CD8-positive, alpha-beta memory T cell (primary cell): ENCODE data around the gene MEGF6. TPM values are rescaled to one million over a fixed set of nuclear protein-coding genes. Genes with fewer than 3 reads are reported as not detected.

ENCODE experiments used
- CTCF ChIA-PET: fragments of 350-600 bp; sonication (Branson Sonifier 250); formaldehyde crosslinking; loops from one replicate; lab custom pipeline; 2021; ENCODE audit warnings: antibody characterized with exemption; lab: Charles Lee
- POLR2A ChIA-PET: fragments of 350-600 bp; sonication (Branson Sonifier 250); formaldehyde crosslinking; loops from one replicate; lab custom pipeline; 2021; ENCODE audit warnings: antibody characterized with exemption; lab: Charles Lee
- DNase-seq, 5 donors: peaks; one replicate each; pipeline versions ENCODE4 v3.0.0 to v3.0.0-alpha.2; 2020 to 2022; ENCODE audit warnings: mixed read lengths in 1 of 5
- H3K27ac ChIP-seq: one replicate; pipeline ENCODE4 v1.7.0; 2013; ENCODE audit warnings: low read depth, mild to moderate bottlenecking, low read length, moderate library complexity
- H3K27me3 ChIP-seq: 2 replicates; pipeline ENCODE4 v1.7.0; 2013; ENCODE audit warnings: low read length, mild to moderate bottlenecking; ENCODE audit not compliant: insufficient read depth, poor library complexity, severe bottlenecking
- H3K36me3 ChIP-seq: 2 replicates; pipeline ENCODE4 v1.7.0; 2013; ENCODE audit warnings: mild to moderate bottlenecking, low read length, moderate library complexity; ENCODE audit not compliant: insufficient read depth
- H3K4me1 ChIP-seq: 2 replicates; pipeline ENCODE4 v1.7.0; 2013; ENCODE audit warnings: mild to moderate bottlenecking, low read length, moderate library complexity; ENCODE audit not compliant: insufficient read depth
- H3K4me3 ChIP-seq: 2 replicates; pipeline ENCODE4 v1.7.0; 2013; ENCODE audit warnings: mild to moderate bottlenecking, low read length
- H3K9me3 ChIP-seq: 2 replicates; pipeline ENCODE4 v1.7.0; 2013; ENCODE audit warnings: mild to moderate bottlenecking, low read length
- H3K27ac Mint-ChIP-seq, 8 donors: one replicate each; pipeline ENCODE4 v1.8.0; 2020 to 2021; ENCODE audit warnings: mixed read lengths in 8 of 8, mild to moderate bottlenecking in 6 of 8, inconsistent platforms in 3 of 8, moderate library complexity in 3 of 8
- H3K27me3 Mint-ChIP-seq, 2 donors: one replicate each; pipeline ENCODE4 v1.8.0; 2020 to 2021; ENCODE audit warnings: mixed read lengths in 2 of 2, mild to moderate bottlenecking in 1 of 2, moderate library complexity in 1 of 2
- H3K36me3 Mint-ChIP-seq, 3 donors: one replicate each; pipeline ENCODE4 v1.8.0; 2020 to 2021; ENCODE audit warnings: mixed read lengths in 3 of 3, inconsistent platforms in 1 of 3, mild to moderate bottlenecking in 1 of 3
- H3K4me1 Mint-ChIP-seq, 3 donors: one replicate each; pipeline ENCODE4 v1.8.0; 2020 to 2021; ENCODE audit warnings: mixed read lengths in 3 of 3, inconsistent platforms in 1 of 3, mild to moderate bottlenecking in 1 of 3
- H3K4me3 Mint-ChIP-seq, 7 donors: one replicate each; pipeline ENCODE4 v1.8.0; 2020 to 2021; ENCODE audit warnings: mixed read lengths in 7 of 7, mild to moderate bottlenecking in 6 of 7, moderate library complexity in 4 of 7, inconsistent platforms in 2 of 7
- H3K9me3 Mint-ChIP-seq, 5 donors: one replicate each; pipeline ENCODE4 v1.8.0; 2020 to 2022; ENCODE audit warnings: mixed read lengths in 5 of 5, mild to moderate bottlenecking in 3 of 5, moderate library complexity in 2 of 5, inconsistent platforms in 1 of 5
- polyA plus RNA-seq: library from polyadenylated mRNA; unstranded; fragments of 300-500 nt; fragmentation: Illumina TruSeq; gene quantifications from one replicate; pipeline ENCODE4 v1.2.3, GENCODE V29; 2021
- total RNA-seq, 2 experiments: library from RNA; stranded (reverse); gene quantifications; one replicate each; pipeline ENCODE4 v1.2.3, GENCODE V29; 2021

MEGF6 gene
- total and polyA plus RNA-seq, 3 experiments from 2014 or later: 3.4 to 12.0 (median 10.8) TPM

GRCh38 chr1:3482378-3482849 is 128.9 kb downstream of the MEGF6 start:
- Mint-ChIP-seq H3K4me3 (no peak overlapping the region), H3K27me3 (no peaks in the 10 kb centered on the region), H3K4me1 (no peaks in the 10 kb centered on the region), H3K27ac (no peak overlapping the region), H3K36me3 (no peaks in the 10 kb centered on the region), H3K9me3 (no peaks in the 10 kb centered on the region)
- CTCF ChIA-PET: interaction anchor here (1.1 to 1.9 kb wide), 2 partner anchors 8 to 29 kb away, joined by 3 to 7 read pairs; no protein-coding TSS in a partner anchor
- POLR2A ChIA-PET: no interaction called here
- Histone ChIP-seq H3K27me3 (no peaks in the 10 kb centered on the region), H3K4me3 (no peak overlapping the region), H3K9me3 (no peaks in the 10 kb centered on the region), H3K36me3 (no peaks in the 10 kb centered on the region), H3K27ac (no peak overlapping the region), H3K4me1 (no peaks in the 10 kb centered on the region)
- no peak for DNase-seq

DNA sequence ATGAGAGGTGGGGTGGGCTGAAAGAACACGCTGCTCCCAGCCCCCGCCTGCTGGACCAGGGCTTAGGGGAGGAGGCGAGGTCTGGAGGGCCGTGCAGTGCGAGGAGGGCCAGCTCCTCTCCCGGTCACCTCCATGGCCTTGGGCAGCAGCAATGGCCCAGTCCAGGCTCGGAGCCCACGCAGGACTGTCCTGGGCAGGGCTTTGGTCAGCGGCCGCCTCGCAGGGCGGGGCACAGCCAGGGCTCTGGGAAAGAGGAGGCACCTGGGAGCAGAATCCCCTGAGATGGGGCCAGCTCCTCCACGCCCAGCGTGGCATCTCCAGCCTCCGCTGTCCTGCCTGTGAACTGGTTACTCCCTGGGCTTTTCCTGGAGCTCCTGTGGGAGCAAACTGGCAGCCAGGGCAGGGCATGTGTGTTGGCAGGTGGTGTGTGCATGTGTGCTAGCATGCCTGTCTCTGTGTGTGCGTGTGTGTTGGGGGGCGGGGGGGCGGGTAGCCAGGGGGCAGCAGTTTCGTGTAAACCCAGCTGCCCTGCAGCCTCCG is 129.4 kb downstream of the MEGF6 start:
- ChIA-PET POLR2A (no interaction called here), CTCF (interaction anchor here (1.1 to 1.9 kb wide), 2 partner anchors 9 to 29 kb away, joined by 3 to 7 read pairs; no protein-coding TSS in a partner anchor)
- Mint-ChIP-seq H3K27ac (no peak overlapping the region), H3K27me3 (no peaks in the 10 kb centered on the region), H3K4me1 (no peaks in the 10 kb centered on the region), H3K36me3 (no peaks in the 10 kb centered on the region), H3K4me3 (no peak overlapping the region), H3K9me3 (no peaks in the 10 kb centered on the region)
- Histone ChIP-seq H3K4me1 (no peaks in the 10 kb centered on the region), H3K27me3 (no peaks in the 10 kb centered on the region), H3K27ac (no peak overlapping the region), H3K4me3 (no peak overlapping the region), H3K36me3 (no peaks in the 10 kb centered on the region), H3K9me3 (no peaks in the 10 kb centered on the region)
- DNase-seq: no peak

GRCh38 chr1:3481046-3481445 is 130.3 kb downstream of the MEGF6 start:
- Mint-ChIP-seq H3K9me3 (no peaks in the 10 kb centered on the region), H3K4me1 (no peaks in the 10 kb centered on the region), H3K4me3 (no peak overlapping the region), H3K27ac (no peak overlapping the region), H3K36me3 (no peaks in the 10 kb centered on the region), H3K27me3 (no peaks in the 10 kb centered on the region)
- no peaks in the 10 kb centered on the region for H3K27me3 ChIP-seq
- CTCF ChIA-PET: interaction anchor here (1.5 to 1.9 kb wide), 2 partner anchors 10 to 28 kb away, joined by 3 to 7 read pairs; no protein-coding TSS in a partner anchor
- POLR2A ChIA-PET: no interaction called here
- no peak for DNase-seq
- no peak overlapping the region for H3K27ac ChIP-seq
- H3K36me3 ChIP-seq: no peaks in the 10 kb centered on the region
- no peaks in the 10 kb centered on the region for H3K4me1 ChIP-seq
- H3K9me3 ChIP-seq: no peaks in the 10 kb centered on the region
- H3K4me3 ChIP-seq: no peak overlapping the region

GRCh38 chr1:3480369-3480719 is 131.0 kb downstream of the MEGF6 start:
- H3K4me3 Mint-ChIP-seq: no peak overlapping the region
- H3K27ac Mint-ChIP-seq: no peak overlapping the region
- Histone ChIP-seq H3K9me3 (no peaks in the 10 kb centered on the region), H3K4me3 (no peak overlapping the region), H3K36me3 (no peaks in the 10 kb centered on the region), H3K27ac (no peak overlapping the region), H3K4me1 (no peaks in the 10 kb centered on the region), H3K27me3 (no peaks in the 10 kb centered on the region)
- no peaks in the 10 kb centered on the region for H3K27me3 Mint-ChIP-seq
- H3K9me3 Mint-ChIP-seq: no peaks in the 10 kb centered on the region
- DNase-seq: no peak
- ChIA-PET POLR2A (no interaction called here), CTCF (interaction anchor here (1.5 kb wide), 1 partner anchor 10 kb away, joined by 3 read pairs; no protein-coding TSS in a partner anchor)
- no peaks in the 10 kb centered on the region for H3K36me3 Mint-ChIP-seq
- no peaks in the 10 kb centered on the region for H3K4me1 Mint-ChIP-seq

DNA sequence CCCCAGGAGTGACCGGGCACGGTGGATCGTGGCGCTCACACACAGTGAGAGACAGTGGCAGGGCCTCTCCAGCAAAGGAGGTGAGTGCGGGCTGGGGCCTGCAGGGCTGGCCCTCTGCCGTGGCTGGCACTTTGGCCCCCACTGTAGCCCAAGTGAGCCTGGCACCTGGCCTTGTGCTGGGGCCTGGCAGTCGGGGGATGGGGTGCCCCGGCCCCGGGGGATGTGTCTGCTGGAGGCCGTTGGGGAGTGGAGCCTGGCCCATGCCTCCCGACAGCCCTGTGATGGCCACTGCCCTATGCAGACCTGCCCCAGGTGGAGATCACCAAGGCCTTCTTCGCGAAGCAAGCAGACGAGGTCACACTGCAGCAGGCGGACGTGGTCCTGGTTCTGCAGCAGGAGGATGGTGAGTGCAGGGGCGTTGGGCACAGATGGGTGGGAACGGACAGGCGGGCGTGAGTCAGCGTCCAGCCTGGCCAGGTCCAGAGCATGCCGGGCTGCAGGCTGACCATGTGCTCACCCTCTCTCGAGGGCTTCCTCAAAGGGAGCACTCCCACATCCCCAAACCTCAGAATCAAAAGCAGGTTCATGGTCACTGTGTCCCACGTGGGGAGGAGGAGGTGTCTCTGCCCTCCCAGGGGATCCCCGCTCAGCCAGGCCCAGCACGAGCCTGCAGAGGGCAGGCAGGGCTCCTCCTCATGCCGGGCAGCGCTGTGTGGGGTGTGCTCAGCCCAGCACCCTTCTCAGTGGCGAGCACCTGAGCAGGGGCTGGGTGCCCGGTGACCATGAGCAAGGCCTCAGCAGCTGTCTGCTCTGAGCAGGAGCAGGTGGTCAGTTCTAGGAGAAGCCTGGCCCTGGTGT is 131.6 kb downstream of the MEGF6 start:
- ChIA-PET CTCF (interaction anchor here (1.5 kb wide), 1 partner anchor 11 kb away, joined by 3 read pairs; no protein-coding TSS in a partner anchor), POLR2A (no interaction called here)
- Histone ChIP-seq H3K9me3 (no peaks in the 10 kb centered on the region), H3K27me3 (no peaks in the 10 kb centered on the region), H3K4me1 (no peaks in the 10 kb centered on the region), H3K27ac (no peak overlapping the region), H3K36me3 (no peaks in the 10 kb centered on the region), H3K4me3 (no peak overlapping the region)
- Mint-ChIP-seq H3K27ac (no peak overlapping the region), H3K36me3 (no peaks in the 10 kb centered on the region), H3K9me3 (no peaks in the 10 kb centered on the region), H3K4me3 (no peak overlapping the region), H3K4me1 (no peaks in the 10 kb centered on the region), H3K27me3 (no peaks in the 10 kb centered on the region)
- DNase-seq: no peak

DNA sequence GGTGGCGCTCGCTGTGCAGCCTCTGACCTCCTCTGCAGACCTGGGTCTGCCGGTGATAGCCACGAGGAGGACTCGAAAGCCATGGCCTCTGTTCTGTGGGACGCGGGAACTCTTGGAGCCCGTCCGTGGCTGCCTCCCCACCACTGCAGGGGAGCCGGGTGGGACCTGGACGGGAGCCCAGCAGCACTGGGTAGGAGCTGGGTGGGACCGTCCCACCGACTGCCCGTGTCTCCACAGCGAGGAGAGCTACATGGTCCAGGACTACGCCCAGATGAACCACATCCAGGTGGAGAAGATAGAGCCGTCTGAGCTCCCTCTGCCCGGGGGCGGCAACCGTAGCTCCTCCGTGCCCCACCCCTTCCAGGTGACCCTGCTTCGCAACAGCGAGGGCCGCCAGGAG is 133.1 kb downstream of the MEGF6 start:
- H3K4me3 Mint-ChIP-seq: no peak overlapping the region

GRCh38 chr1:3477241-3477995 is 133.9 kb downstream of the MEGF6 start:
- Mint-ChIP-seq H3K27me3 (peaks cover 0 to 4% of the 10 kb centered on the region in 2 donors), H3K4me1 (no peaks in the 10 kb centered on the region), H3K4me3 (no peak overlapping the region), H3K36me3 (no peaks in the 10 kb centered on the region), H3K9me3 (no peaks in the 10 kb centered on the region), H3K27ac (peak overlapping the region in 1 of 8 donors; percentile 74)
- no peaks in the 10 kb centered on the region for H3K9me3 ChIP-seq
- no peaks in the 10 kb centered on the region for H3K27me3 ChIP-seq
- DNase-seq: no peak
- H3K36me3 ChIP-seq: no peaks in the 10 kb centered on the region
- POLR2A ChIA-PET: no interaction called here
- no peak overlapping the region for H3K27ac ChIP-seq
- H3K4me1 ChIP-seq: no peaks in the 10 kb centered on the region
- H3K4me3 ChIP-seq: no peak overlapping the region
- CTCF ChIA-PET: no interaction called here

More for the DNA sequence above, 133.1 kb downstream of the MEGF6 start:
- Histone ChIP-seq H3K4me1 (no peaks in the 10 kb centered on the region), H3K27ac (no peak overlapping the region), H3K9me3 (no peaks in the 10 kb centered on the region), H3K4me3 (no peak overlapping the region), H3K27me3 (no peaks in the 10 kb centered on the region), H3K36me3 (no peaks in the 10 kb centered on the region)
- DNase-seq: no peak
- Mint-ChIP-seq H3K36me3 (no peaks in the 10 kb centered on the region), H3K27ac (no peak overlapping the region), H3K4me1 (no peaks in the 10 kb centered on the region), H3K9me3 (no peaks in the 10 kb centered on the region), H3K27me3 (peaks cover 0 to 4% of the 10 kb centered on the region in 2 donors)
- ChIA-PET POLR2A (no interaction called here), CTCF (interaction anchor here (1.3 kb wide), 1 partner anchor 141 kb away, joined by 4 read pairs; no protein-coding TSS in a partner anchor)
